Measurements from ENCODE around the gene SH3RF3. TPM values are rescaled to one million over a fixed set of nuclear protein-coding genes. Genes with fewer than 3 reads are reported as not detected.

The SH3RF3 gene
- total and polyA plus RNA-seq, 2 of the 13 experiments (the other 11 are each of a cell fraction or from before 2014, with no cell fraction given) = 0.04 TPM; not detected in 1

DNA sequence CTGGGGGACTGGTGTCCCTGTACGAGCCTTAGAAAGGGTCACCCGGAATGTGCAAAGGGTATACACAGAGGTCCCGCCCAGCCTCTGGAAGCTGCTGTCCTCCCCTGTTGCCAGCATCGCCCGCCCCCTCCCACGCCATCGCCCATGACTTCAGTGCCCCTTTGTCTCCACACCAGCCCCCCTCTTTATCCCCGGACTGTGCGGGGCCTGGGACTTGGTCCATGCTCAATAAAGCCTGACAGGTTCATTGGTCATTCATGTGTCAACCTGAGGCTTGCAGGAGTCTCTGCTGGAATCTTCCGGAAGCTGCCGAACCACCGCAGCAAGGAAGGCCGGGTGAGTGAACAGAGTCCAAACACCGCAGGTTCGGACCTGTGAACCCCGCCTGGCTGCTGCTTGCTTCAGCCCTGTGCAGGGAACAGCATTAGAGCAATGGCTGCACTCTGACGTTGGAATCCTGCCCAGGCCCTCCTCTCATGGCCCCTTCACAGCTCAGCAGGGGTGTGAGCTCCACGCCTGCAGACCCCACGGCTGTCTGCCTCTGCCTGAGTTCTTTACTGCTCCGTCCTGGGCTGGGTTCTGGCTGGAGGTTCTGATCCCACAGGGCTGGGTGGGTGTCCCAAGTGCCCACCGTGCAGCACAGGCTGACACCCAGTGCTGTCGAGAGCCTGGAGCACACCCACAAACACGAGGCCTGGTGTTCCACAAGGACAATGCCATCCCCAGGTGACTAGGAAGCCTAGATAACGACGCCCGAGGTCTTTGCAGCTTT lies 388.3 kb downstream of the SH3RF3 start (continued):
- TF ChIP-seq, protein P1, sequence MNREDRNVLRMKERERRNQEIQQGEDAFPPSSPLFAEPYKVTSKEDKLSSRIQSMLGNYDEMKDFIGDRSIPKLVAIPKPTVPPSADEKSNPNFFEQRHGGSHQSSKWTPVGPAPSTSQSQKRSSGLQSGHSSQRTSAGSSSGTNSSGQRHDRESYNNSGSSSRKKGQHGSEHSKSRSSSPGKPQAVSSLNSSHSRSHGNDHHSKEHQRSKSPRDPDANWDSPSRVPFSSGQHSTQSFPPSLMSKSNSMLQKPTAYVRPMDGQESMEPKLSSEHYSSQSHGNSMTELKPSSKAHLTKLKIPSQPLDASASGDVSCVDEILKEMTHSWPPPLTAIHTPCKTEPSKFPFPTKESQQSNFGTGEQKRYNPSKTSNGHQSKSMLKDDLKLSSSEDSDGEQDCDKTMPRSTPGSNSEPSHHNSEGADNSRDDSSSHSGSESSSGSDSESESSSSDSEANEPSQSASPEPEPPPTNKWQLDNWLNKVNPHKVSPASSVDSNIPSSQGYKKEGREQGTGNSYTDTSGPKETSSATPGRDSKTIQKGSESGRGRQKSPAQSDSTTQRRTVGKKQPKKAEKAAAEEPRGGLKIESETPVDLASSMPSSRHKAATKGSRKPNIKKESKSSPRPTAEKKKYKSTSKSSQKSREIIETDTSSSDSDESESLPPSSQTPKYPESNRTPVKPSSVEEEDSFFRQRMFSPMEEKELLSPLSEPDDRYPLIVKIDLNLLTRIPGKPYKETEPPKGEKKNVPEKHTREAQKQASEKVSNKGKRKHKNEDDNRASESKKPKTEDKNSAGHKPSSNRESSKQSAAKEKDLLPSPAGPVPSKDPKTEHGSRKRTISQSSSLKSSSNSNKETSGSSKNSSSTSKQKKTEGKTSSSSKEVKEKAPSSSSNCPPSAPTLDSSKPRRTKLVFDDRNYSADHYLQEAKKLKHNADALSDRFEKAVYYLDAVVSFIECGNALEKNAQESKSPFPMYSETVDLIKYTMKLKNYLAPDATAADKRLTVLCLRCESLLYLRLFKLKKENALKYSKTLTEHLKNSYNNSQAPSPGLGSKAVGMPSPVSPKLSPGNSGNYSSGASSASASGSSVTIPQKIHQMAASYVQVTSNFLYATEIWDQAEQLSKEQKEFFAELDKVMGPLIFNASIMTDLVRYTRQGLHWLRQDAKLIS (CRISPR knock-in tag; IDR thresholded peaks at IDR 0.05) = no peak
- TF ChIP-seq KMT2A (CRISPR knock-in tag; IDR thresholded peaks at IDR 0.05) (no peak), ZNF432 (CRISPR knock-in tag; IDR thresholded peaks at IDR 0.05; ENCODE audit: borderline replicate concordance) (no peak), CREB1 (IDR thresholded peaks at IDR 0.05) (no peak), CREB1 (CRISPR knock-in tag; IDR thresholded peaks at IDR 0.05) (no peak), ZNF333 (CRISPR knock-in tag; IDR thresholded peaks at IDR 0.05; ENCODE audit: borderline replicate concordance) (no peak), CCAR2 (optimal IDR thresholded peaks at IDR 0.05; ENCODE audit: low read depth, low read length) (no peak), EED (CRISPR knock-in tag; IDR thresholded peaks at IDR 0.05) (no peak), ZBTB8A (CRISPR knock-in tag; IDR thresholded peaks at IDR 0.05; ENCODE audit: borderline replicate concordance, low read depth) (no peak), IKZF4 (CRISPR knock-in tag; IDR thresholded peaks at IDR 0.05; ENCODE audit: borderline replicate concordance, low read depth, not compliant biosample characterization) (no peak), ZNF12 (CRISPR knock-in tag; IDR thresholded peaks at IDR 0.05) (no peak), SOX5 (CRISPR knock-in tag; IDR thresholded peaks at IDR 0.05; ENCODE audit: borderline replicate concordance) (no peak; the same call in 1 of the 2 replicates), ZNF652 (CRISPR knock-in tag; IDR thresholded peaks at IDR 0.05; ENCODE audit: borderline replicate concordance, low read depth) (no peak)
- TF ChIP-seq, protein P2, sequence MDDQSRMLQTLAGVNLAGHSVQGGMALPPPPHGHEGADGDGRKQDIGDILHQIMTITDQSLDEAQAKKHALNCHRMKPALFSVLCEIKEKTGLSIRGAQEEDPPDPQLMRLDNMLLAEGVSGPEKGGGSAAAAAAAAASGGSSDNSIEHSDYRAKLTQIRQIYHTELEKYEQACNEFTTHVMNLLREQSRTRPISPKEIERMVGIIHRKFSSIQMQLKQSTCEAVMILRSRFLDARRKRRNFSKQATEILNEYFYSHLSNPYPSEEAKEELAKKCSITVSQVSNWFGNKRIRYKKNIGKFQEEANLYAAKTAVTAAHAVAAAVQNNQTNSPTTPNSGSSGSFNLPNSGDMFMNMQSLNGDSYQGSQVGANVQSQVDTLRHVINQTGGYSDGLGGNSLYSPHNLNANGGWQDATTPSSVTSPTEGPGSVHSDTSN (CRISPR knock-in tag; IDR thresholded peaks at IDR 0.05; ENCODE audit: borderline replicate concordance) = no peak
- TF ChIP-seq, protein P3, sequence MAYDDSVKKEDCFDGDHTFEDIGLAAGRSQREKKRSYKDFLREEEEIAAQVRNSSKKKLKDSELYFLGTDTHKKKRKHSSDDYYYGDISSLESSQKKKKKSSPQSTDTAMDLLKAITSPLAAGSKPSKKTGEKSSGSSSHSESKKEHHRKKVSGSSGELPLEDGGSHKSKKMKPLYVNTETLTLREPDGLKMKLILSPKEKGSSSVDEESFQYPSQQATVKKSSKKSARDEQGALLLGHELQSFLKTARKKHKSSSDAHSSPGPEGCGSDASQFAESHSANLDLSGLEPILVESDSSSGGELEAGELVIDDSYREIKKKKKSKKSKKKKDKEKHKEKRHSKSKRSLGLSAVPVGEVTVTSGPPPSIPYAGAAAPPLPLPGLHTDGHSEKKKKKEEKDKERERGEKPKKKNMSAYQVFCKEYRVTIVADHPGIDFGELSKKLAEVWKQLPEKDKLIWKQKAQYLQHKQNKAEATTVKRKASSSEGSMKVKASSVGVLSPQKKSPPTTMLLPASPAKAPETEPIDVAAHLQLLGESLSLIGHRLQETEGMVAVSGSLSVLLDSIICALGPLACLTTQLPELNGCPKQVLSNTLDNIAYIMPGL (CRISPR knock-in tag; IDR thresholded peaks at IDR 0.05; ENCODE audit: borderline replicate concordance in 1 of 2, low read depth in 1 of 2) = no peak
- TF ChIP-seq, protein P4, sequence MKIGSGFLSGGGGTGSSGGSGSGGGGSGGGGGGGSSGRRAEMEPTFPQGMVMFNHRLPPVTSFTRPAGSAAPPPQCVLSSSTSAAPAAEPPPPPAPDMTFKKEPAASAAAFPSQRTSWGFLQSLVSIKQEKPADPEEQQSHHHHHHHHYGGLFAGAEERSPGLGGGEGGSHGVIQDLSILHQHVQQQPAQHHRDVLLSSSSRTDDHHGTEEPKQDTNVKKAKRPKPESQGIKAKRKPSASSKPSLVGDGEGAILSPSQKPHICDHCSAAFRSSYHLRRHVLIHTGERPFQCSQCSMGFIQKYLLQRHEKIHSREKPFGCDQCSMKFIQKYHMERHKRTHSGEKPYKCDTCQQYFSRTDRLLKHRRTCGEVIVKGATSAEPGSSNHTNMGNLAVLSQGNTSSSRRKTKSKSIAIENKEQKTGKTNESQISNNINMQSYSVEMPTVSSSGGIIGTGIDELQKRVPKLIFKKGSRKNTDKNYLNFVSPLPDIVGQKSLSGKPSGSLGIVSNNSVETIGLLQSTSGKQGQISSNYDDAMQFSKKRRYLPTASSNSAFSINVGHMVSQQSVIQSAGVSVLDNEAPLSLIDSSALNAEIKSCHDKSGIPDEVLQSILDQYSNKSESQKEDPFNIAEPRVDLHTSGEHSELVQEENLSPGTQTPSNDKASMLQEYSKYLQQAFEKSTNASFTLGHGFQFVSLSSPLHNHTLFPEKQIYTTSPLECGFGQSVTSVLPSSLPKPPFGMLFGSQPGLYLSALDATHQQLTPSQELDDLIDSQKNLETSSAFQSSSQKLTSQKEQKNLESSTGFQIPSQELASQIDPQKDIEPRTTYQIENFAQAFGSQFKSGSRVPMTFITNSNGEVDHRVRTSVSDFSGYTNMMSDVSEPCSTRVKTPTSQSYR (CRISPR knock-in tag; IDR thresholded peaks at IDR 0.05; ENCODE audit: borderline replicate concordance) = 0 out of 2 replicates have a peak, but pooled peaks have one; percentile 13
- TF ChIP-seq, protein P5, sequence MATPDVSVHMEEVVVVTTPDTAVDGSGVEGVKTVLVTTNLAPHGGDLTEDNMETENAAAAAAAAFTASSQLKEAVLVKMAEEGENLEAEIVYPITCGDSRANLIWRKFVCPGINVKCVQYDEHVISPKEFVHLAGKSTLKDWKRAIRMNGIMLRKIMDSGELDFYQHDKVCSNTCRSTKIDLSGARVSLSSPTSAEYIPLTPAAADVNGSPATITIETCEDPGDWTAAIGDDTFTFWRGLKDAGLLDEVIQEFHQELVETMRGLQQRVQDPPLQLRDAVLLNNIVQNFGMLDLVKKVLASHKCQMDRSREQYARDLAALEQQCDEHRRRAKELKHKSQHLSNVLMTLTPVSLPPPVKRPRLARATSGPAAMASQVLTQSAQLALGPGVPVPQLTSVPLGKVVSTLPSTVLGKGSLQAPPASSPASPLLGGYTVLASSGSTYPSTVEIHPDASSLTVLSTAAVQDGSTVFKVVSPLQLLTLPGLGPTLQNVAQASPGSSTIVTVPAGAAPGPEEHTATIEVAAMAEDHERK (CRISPR knock-in tag; IDR thresholded peaks at IDR 0.05; ENCODE audit: low read depth) = no peak
